Fibroblast of skin of right quadriceps (primary cell): ENCODE results near the gene UBAP1L.

ENCODE experiments used
- DNase-seq: peaks from one replicate; pipeline ENCODE4 v3.0.0-alpha.2; 2013

Gene UBAP1L

GRCh38 chr15:65062061-65062460, 52.9 kb downstream of the UBAP1L start:
- no peak for DNase-seq

GRCh38 chr15:65060641-65061397, 54.2 kb downstream of the UBAP1L start:
- DNase-seq, result no peak

- DNase-seq, result no peak
These were observed 54.9 kb downstream of the UBAP1L start for GRCh38 chr15:65059931-65060596.

- no peak for DNase-seq
These were observed 55.6 kb downstream of the UBAP1L start for GRCh38 chr15:65059369-65059750.

- DNase-seq, result no peak
These were observed 56.3 kb downstream of the UBAP1L start for GRCh38 chr15:65058394-65059368.

- no peak for DNase-seq
These were observed 57.5 kb downstream of the UBAP1L start for GRCh38 chr15:65057549-65057940.

- DNase-seq, result no peak
These were observed 58.0 kb downstream of the UBAP1L start for GRCh38 chr15:65056868-65057548.

GRCh38 chr15:65056106-65056505, 58.9 kb downstream of the UBAP1L start:
- DNase-seq, result no peak

GRCh38 chr15:65055201-65055870, 59.7 kb downstream of the UBAP1L start:
- no peak for DNase-seq

- DNase-seq, result peak; percentile 51
These were observed 60.4 kb downstream of the UBAP1L start for GRCh38 chr15:65054333-65055200.

GRCh38 chr15:65052956-65053355, 62.0 kb downstream of the UBAP1L start:
- DNase-seq, result no peak

- no peak for DNase-seq
These were observed 63.7 kb downstream of the UBAP1L start for GRCh38 chr15:65051266-65051665.

- DNase-seq, result no peak
These were observed 64.7 kb downstream of the UBAP1L start for GRCh38 chr15:65050270-65050669.

GRCh38 chr15:65049418-65049840, 65.6 kb downstream of the UBAP1L start:
- DNase-seq, result peak; percentile 92

GRCh38 chr15:65048241-65048640, 66.8 kb downstream of the UBAP1L start:
- no peak for DNase-seq

- DNase-seq, result no peak
These were observed 70.1 kb downstream of the UBAP1L start, which contains the start of gene SLC51B for GRCh38 chr15:65044724-65045481. SLC51B (plus strand) TSS chr15:65045387; CDS start chr15:65050005, 4,618 bp downstream.

- DNase-seq, result peak; percentile 46
These were observed 70.8 kb downstream of the UBAP1L start for GRCh38 chr15:65044218-65044617.

- DNase-seq, result no peak
These were observed 72.1 kb downstream of the UBAP1L start for GRCh38 chr15:65042776-65043327.
